Left ventricle myocardium inferior (tissue), 1 donor: ENCODE data around the gene FBLN2. TPM values are rescaled to one million over a fixed set of nuclear protein-coding genes. Genes with fewer than 3 reads are reported as not detected.
A peak's percentile ranks its signal among the peaks of the same experiment; 100 is the strongest.

Experiments used
- DNase-seq: peaks from one replicate; pipeline ENCODE4 v3.0.0-alpha.2; 2020
- H3K27ac ChIP-seq: fragments of 200-600 bp; replicated peaks from 2 replicates; pipeline ENCODE4 v1.8.0; 2021
- H3K27me3 ChIP-seq: fragments of 200-600 bp; 2 replicates; pipeline ENCODE4 v1.8.0; 2021; ENCODE audit warnings: low read depth
- H3K36me3 ChIP-seq: fragments of 200-600 bp; 2 replicates; pipeline ENCODE4 v1.8.0; 2021
- H3K4me1 ChIP-seq: fragments of 200-600 bp; 2 replicates; pipeline ENCODE4 v1.8.0; 2021
- H3K4me3 ChIP-seq: fragments of 200-600 bp; 2 replicates; pipeline ENCODE4 v1.8.0; 2021; ENCODE audit warnings: mild to moderate bottlenecking, moderate library complexity
- H3K9me3 ChIP-seq: fragments of 200-600 bp; replicated peaks from 2 replicates; pipeline ENCODE4 v1.8.0; 2021
- intact Hi-C: fragments of 100-400 bp; cut with micrococcal nuclease; formaldehyde crosslinking; loops from one replicate; pipeline ENCODE4 v1.11.0; 2022
- total RNA-seq: library from RNA; stranded (reverse); fragmentation: NEBNext Ultra II Directional; extraction: Animal tissue kit (Norgen Biotek cat#: 25700); gene quantifications from one replicate; pipeline ENCODE4 v1.2.1, GENCODE V29; 2021
- TF ChIP-seq, protein P1 (sequence below): fragments of 200-600 bp; IDR thresholded peaks from 2 replicates; pipeline ENCODE4 v1.8.0; 2021; ENCODE audit warnings: antibody characterized with exemption, mild to moderate bottlenecking, borderline replicate concordance
- donor health status: DM: no; HTN: yes; CAD: no; lungs with severe emphysema.

Gene FBLN2
- total RNA-seq, 1 donor from 2014 or later, result 56.7 TPM

DNA sequence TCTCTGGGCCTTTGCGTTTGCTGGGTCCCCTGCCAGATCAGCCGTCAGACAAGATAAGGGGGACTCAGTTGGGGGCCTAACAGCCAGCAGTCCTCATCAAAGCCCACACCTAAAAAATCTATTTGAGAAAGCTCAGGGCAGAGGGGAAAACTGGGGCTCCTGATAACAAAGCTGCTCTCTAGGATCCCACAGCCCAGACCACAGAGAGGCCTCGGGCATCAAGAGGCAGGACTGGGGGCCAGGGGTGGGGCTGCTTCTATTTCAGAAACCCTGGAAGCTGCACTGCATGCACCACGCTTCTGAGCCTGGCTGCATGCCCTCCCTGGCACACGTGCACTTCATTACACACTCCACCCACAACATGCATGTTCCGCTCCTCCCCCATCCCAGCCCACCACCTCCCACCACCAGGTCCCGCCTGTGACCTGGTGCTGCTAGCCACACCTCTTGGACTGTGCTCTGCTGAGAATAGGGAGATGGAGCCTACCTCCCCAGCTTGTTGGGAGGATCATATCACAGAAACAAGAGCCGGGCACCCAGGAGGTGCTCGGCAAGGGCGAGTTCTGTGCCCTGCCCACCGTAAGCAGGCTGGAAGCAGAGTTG is 26.6 kb downstream of the FBLN2 start:
- intact Hi-C loops, result no loop called here
- Histone ChIP-seq H3K9me3 (no peaks in the 10 kb centered on the region), H3K4me3 (no peak overlapping the region), H3K27me3 (no peaks in the 10 kb centered on the region), H3K36me3 (peaks cover 3% of the 10 kb centered on the region), H3K27ac (peak overlapping the region; percentile 36), H3K4me1 (peaks cover 39% of the 10 kb centered on the region)
- DNase-seq, result peak; percentile 46
- TF ChIP-seq, protein P1, sequence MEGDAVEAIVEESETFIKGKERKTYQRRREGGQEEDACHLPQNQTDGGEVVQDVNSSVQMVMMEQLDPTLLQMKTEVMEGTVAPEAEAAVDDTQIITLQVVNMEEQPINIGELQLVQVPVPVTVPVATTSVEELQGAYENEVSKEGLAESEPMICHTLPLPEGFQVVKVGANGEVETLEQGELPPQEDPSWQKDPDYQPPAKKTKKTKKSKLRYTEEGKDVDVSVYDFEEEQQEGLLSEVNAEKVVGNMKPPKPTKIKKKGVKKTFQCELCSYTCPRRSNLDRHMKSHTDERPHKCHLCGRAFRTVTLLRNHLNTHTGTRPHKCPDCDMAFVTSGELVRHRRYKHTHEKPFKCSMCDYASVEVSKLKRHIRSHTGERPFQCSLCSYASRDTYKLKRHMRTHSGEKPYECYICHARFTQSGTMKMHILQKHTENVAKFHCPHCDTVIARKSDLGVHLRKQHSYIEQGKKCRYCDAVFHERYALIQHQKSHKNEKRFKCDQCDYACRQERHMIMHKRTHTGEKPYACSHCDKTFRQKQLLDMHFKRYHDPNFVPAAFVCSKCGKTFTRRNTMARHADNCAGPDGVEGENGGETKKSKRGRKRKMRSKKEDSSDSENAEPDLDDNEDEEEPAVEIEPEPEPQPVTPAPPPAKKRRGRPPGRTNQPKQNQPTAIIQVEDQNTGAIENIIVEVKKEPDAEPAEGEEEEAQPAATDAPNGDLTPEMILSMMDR, result no peak

DNA sequence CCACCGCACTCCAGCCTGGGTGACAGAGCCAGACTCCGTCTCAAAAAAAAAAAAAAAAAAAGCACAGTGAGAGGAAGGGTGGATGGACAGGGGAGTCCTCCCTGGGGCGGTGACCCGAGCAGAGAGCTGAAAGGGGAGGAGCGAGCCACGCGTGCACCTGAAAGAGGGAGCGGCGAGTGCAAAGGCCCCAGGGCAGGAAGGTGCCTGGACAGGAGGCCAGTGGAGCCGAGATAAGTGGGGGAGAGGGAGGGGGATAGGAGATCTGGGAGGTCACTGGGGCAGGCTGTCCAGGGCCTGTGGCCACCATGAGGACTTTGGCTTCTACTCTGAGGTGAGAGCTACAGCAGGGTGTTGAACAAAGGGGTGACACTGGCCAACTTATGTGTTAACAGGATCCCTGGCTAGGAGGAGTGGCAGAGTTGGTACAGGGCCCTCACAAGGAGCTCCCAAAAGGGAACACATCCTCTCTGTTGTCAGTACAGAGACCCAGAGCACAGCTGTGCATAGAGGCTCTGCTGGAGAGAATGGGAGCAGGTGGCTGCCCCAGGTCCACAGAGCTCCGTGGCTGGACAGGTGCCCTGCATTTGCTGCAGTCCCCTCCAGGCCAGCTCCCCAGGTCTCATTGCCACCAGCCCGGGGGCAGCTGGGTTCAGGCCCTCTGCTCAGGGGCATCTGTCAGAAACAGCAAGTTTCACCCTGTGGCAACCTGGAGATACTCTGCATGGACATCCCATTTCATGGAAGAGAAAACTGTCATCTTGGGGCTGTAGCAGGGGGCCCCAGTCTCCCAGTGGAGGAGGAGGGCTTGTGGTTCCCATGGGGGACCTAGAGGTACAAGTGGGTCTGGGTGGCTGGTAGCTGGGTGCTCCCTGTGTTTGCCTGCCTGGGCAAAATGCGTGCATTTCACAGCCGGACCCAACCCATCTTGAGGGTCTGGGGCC is 28.5 kb downstream of the FBLN2 start:
- Histone ChIP-seq H3K27ac (no peak overlapping the region), H3K9me3 (no peaks in the 10 kb centered on the region), H3K27me3 (no peaks in the 10 kb centered on the region), H3K36me3 (no peaks in the 10 kb centered on the region), H3K4me1 (peaks cover 41% of the 10 kb centered on the region), H3K4me3 (no peak overlapping the region)
- no peak for DNase-seq
- intact Hi-C loops, result no loop called here
- TF ChIP-seq, protein P1, result no peak

DNA sequence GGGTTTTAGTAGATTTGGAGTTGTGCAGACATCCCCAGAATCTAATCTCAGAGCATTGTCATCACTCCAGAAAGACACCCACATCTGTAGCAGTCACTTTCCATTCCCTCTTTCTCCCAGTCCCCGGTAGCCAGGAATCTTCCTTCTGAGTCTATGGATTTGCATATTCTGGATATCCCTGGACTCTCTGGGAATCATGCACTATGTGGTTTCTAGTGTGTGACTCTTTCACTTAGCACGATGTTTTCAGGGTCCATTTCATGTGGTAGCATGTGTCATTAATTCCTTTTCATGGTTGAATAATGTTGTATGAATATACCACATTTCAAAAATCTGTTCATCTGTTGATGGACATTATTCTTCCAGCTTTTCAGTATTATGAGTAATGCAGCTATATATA is 29.3 kb downstream of the FBLN2 start:
- TF ChIP-seq, protein P1, result no peak
- H3K9me3 ChIP-seq, result no peaks in the 10 kb centered on the region
- no peak for DNase-seq
- no peaks in the 10 kb centered on the region for H3K36me3 ChIP-seq
- H3K27me3 ChIP-seq, result no peaks in the 10 kb centered on the region
- H3K4me1 ChIP-seq, result peaks cover 43% of the 10 kb centered on the region
- intact Hi-C loops, result no loop called here
- no peak overlapping the region for H3K4me3 ChIP-seq
- no peak overlapping the region for H3K27ac ChIP-seq

DNA sequence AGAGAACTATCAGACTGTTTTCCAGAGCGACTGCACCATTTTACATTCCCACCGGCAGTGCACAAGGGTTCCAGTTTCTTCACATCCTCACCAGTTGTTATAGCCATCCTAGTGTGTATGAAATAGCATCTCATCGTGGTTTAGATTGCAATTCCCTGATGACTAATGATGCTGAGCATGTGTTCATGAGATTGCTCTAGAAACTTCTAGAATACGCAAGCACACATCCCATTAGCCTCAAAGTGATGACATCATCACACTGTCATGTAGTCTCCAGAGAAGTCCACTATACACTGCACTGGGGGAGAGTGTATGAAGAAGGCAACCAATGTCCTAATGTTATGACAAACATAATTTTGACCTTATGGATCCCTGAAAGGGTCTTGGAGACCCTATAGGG is 30.1 kb downstream of the FBLN2 start:
- Histone ChIP-seq H3K4me1 (peaks cover 40% of the 10 kb centered on the region), H3K36me3 (no peaks in the 10 kb centered on the region), H3K4me3 (no peak overlapping the region), H3K27me3 (no peaks in the 10 kb centered on the region), H3K9me3 (no peaks in the 10 kb centered on the region), H3K27ac (no peak overlapping the region)
- no peak for DNase-seq
- intact Hi-C loops, result no loop called here
- TF ChIP-seq, protein P1, result no peak

DNA sequence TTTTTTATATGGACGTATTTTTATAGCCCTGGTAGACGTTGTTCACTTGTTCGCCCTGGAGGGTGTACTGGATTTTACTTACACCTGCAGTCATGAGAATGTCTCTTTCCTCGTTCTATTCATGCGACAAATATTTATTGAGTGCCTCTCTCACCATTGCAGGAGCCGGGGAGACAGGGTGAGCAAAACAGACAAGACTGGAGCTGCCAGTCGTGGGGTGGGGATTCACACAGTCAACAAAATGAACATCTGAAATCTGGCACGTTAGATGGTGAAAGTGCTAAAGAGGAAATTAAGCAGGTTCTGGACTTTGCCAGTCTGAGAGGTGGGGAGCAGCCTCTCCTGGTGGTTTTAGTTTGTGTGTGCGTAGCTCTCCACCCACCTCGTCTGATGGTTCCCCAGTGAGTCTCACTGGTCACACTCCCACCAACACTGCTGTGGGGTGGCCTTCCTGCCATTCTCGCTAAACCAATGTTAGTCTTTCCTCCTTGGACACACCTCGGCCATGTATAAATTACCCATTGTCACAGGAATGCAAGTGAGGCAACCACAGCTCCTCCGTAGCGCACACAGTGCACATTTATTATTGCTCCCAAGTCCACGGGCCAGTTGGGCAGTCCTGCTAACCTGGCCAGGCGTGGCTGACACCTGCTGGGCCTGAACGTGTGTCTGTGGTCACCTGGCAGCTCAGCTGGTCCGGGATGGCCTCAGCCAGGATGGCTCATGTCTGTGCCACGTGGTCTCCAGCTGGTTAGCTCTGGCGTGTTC is 31.5 kb downstream of the FBLN2 start:
- Histone ChIP-seq H3K4me1 (peaks cover 26% of the 10 kb centered on the region), H3K4me3 (no peak overlapping the region), H3K27ac (no peak overlapping the region), H3K36me3 (no peaks in the 10 kb centered on the region), H3K9me3 (no peaks in the 10 kb centered on the region), H3K27me3 (no peaks in the 10 kb centered on the region)
- TF ChIP-seq, protein P1, result no peak
- intact Hi-C loops, result no loop called here
- DNase-seq, result no peak
